ENCODE data around the gene ELOB. TPM values are rescaled to one million over a fixed set of nuclear protein-coding genes. Genes with fewer than 3 reads are reported as not detected.

Gene ELOB
- total and polyA plus RNA-seq, 2 of the 13 experiments (the other 11 are each of a cell fraction or from before 2014, with no cell fraction given) = 208 to 225 TPM

GRCh38 chr16:2775131-2775716, 1.9 kb downstream of the ELOB start:
- 0 out of 2 replicates have a peak, but pooled peaks cover 7% of the 10 kb centered on the region for H4K20me1 ChIP-seq (ENCODE audit: insufficient read depth, low read length)
- intact Hi-C loops (cut with micrococcal nuclease; ENCODE audit: unreplicated experiment) (no loop called here), in situ Hi-C loops (cut with HindIII; ENCODE audit: extremely low pct_ligation_motif_present, low pct_unique_long_range_greater_than_20kb) (no loop called here)
- FAIRE-seq (no peak), DNase-seq (ENCODE audit: low spot score) (no peak), ATAC-seq (no peak)
- H3K27ac ChIP-seq (ENCODE audit: extremely low read length, insufficient read depth, low read length) = no peak overlapping the region
- no peak overlapping the region for H2AFZ ChIP-seq (ENCODE audit: low read length)
- H3K4me1 ChIP-seq (ENCODE audit: insufficient read depth, low read length) = peaks cover 25% of the 10 kb centered on the region
- peaks cover 34% of the 10 kb centered on the region for H3K79me2 ChIP-seq (ENCODE audit: insufficient read depth, low read length)
- H3K4me2 ChIP-seq (ENCODE audit: low read depth, low read length) = peak overlapping the region; percentile 93
- H3K9ac ChIP-seq (ENCODE audit: insufficient read depth, low read depth, low read length) = peak overlapping the region; percentile 91; the same call in 1 of the 2 replicates
- no peaks in the 10 kb centered on the region for H3K9me3 ChIP-seq (ENCODE audit: low read length)
- no peak for TF ChIP-seq ZNF563 (CRISPR knock-in tag; IDR thresholded peaks at IDR 0.05)
- TF ChIP-seq ZNF878 (CRISPR knock-in tag; IDR thresholded peaks at IDR 0.05) = no peak
- no peak for TF ChIP-seq CBFB (CRISPR knock-in tag; IDR thresholded peaks at IDR 0.05)
- no peak for TF ChIP-seq ZNF709 (CRISPR knock-in tag; IDR thresholded peaks at IDR 0.05)
- TF ChIP-seq POGZ (CRISPR knock-in tag; IDR thresholded peaks at IDR 0.05) = no peak
- TF ChIP-seq RFX1 (IDR thresholded peaks at IDR 0.05) = no peak
- TF ChIP-seq KLF13 (CRISPR knock-in tag; IDR thresholded peaks at IDR 0.05) = no peak
- no peak for TF ChIP-seq BCL6 (CRISPR knock-in tag; IDR thresholded peaks at IDR 0.05)
- no peak for TF ChIP-seq ZNF776 (CRISPR knock-in tag; IDR thresholded peaks at IDR 0.05)
- TF ChIP-seq CHD4 (IDR thresholded peaks at IDR 0.05; ENCODE audit: borderline replicate concordance, low read length) = no peak
- no peak for TF ChIP-seq AKAP8 (CRISPR knock-in tag; IDR thresholded peaks at IDR 0.05)
- no peak for TF ChIP-seq ZNF546 (CRISPR knock-in tag; conservative IDR thresholded peaks at IDR 0.05)
- peaks cover 18 to 41% of the 10 kb centered on the region in 2 experiments; a peak in 4 of 5 replicates for H3K36me3 ChIP-seq (replicated peaks in 1 of 2; ENCODE audit: control insufficient read depth in 1 of 2, insufficient read depth in 2 of 2, low read length in 2 of 2)
- ChIA-PET POLR2A (interaction anchor here (1.4 to 6.1 kb wide), 2 partner anchors 8 to 23 kb away, joined by 4 to 74 read pairs; partner anchors contain the start of gene SRRM2), CTCF (ENCODE audit: low intra/inter-chr PET ratio, low total read pairs) (no interaction called here)
- WGBS (ENCODE audit: low lambda C conversion rate) = 96% methylated on average over 7 of the region's 7 CpGs
- BruUV-seq (replicated peaks) = no TSS peak
- peak overlapping the region in 1 of 3 experiments; percentile 80; a peak in 1 of 6 replicates for H3K4me3 ChIP-seq (replicated peaks in 1 of 3; ENCODE audit: insufficient read depth in 1 of 3, low read depth in 2 of 3, low read length in 3 of 3)
- no peaks in the 10 kb centered on the region; a peak in 1 of 5 replicates for H3K27me3 ChIP-seq (ENCODE audit: control insufficient read depth in 1 of 2, insufficient read depth in 2 of 2, low read length in 2 of 2)

Measured in HepG2 (cell line).